Measurements from ENCODE around the gene SLC6A19. TPM values are rescaled to one million over a fixed set of nuclear protein-coding genes. Genes with fewer than 3 reads are reported as not detected.

The SLC6A19 gene
- total RNA-seq, 1 experiment from 2014 or later, result 0.29 TPM

DNA sequence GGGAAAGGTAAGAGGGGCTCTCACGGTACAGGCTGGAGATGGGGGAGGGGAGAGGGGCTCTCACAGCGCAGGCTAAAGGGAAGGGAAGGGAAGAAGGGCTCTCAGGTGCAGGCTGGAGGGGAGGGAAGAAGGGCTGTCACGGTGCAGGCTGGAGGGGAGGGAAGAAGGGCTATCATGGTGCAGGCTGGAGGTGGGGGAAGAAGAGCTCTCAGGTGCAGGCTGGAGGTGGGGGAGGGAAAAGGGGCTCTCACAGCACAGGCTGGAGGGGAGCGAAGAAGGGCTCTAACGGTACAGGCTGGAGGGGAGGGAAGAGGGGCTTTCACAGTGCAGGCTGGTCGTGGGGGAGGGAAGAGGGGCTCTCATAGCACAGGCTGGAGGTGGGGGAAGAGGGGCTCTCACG is 28.4 kb downstream of the SLC6A19 start:
- POLR2A ChIA-PET, result no interaction called here
- Mint-ChIP-seq H3K27ac (ENCODE audit: unreplicated experiment) (no peak overlapping the region), H3K36me3 (ENCODE audit: insufficient read depth, unreplicated experiment) (peaks cover 4% of the 10 kb centered on the region), H3K9me3 (ENCODE audit: unreplicated experiment) (no peaks in the 10 kb centered on the region), H3K4me3 (ENCODE audit: unreplicated experiment) (no peak overlapping the region), H3K27me3 (ENCODE audit: insufficient read depth, unreplicated experiment) (peaks cover 7% of the 10 kb centered on the region), H3K4me1 (ENCODE audit: low read depth, unreplicated experiment) (no peaks in the 10 kb centered on the region)
- Histone ChIP-seq H3K4me1 (no peaks in the 10 kb centered on the region), H3K9me3 (no peaks in the 10 kb centered on the region), H3K4me3 (ENCODE audit: low read depth, low read length) (no peak overlapping the region), H3K27me3 (replicated peaks; ENCODE audit: control insufficient read depth, insufficient read depth, low read length) (no peaks in the 10 kb centered on the region; the same call in 1 of the 2 replicates), H3K36me3 (ENCODE audit: control insufficient read depth, insufficient read depth, low read length) (no peaks in the 10 kb centered on the region)
- TF ChIP-seq CTCF (IDR thresholded peaks at IDR 0.05; ENCODE audit: insufficient read depth in 1 of 2, low read depth in 1 of 2, low read length in 1 of 2, severe bottlenecking in 1 of 2, unreplicated experiment in 1 of 2), result no peak
- DNase-seq, result no peak
- BruUV-seq (replicated peaks), result no TSS peak
- CTCF ChIA-PET, result no interaction called here
- intact Hi-C loops (cut with micrococcal nuclease; ENCODE audit: unreplicated experiment), result no loop called here

DNA sequence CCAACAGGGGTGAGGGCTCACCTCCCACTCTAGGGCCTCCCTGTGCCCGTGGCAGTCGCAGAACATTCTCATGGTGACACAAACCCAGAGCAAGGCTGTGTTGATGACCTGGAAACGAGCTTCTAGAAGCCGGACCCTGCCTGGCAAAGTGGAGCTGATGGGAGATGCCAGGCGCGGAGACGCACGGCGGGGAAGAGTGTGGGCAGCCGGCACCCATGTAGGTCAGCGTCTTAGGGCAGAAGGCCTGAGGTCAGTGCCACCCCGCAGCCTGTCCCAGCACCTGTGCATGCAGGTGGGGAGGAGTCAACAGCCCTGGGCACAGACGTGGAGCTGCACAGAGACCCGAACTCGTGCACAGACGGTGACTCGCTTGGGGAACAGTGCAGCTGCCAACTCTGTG is 29.2 kb downstream of the SLC6A19 start:
- POLR2A ChIA-PET, result no interaction called here
- BruUV-seq (replicated peaks), result no TSS peak
- H3K36me3 Mint-ChIP-seq (ENCODE audit: insufficient read depth, unreplicated experiment), result peaks cover 4% of the 10 kb centered on the region

DNA sequence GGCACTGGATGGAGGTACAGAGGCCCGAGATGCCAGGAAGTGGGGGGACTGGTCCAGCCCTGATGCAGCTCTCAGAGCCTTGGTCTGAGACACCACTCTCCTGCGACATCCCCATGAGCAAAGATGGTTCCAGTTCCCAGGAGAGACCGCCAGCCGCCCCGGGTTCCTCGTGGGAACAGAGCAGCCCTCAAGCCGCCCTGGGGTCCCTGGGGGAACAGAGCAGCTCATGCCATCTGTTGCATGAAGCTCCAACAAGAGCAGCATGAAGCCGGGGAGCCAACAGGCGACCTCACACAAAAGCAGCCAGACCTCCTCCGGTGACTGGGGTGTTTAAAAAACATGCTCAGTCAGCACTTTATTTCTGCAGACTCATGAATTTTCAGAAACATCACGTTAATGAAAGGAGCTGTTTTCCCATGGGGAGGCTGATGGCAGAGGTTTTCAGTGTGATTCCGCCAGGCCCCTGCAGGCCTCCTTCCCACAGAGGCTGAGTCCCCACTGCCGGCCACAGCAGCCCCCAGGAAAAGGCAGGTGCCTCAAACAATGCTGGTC is 30.0 kb downstream of the SLC6A19 start:
- no TSS peak for BruUV-seq (replicated peaks)

More for the DNA sequence above, 29.2 kb downstream of the SLC6A19 start:
- no peak for DNase-seq
- Histone ChIP-seq H3K4me3 (ENCODE audit: low read depth, low read length) (no peak overlapping the region), H3K4me1 (no peaks in the 10 kb centered on the region), H3K36me3 (ENCODE audit: control insufficient read depth, insufficient read depth, low read length) (no peaks in the 10 kb centered on the region), H3K9me3 (0 out of 2 replicates have a peak, but pooled peaks cover under 1% of the 10 kb centered on the region), H3K27me3 (replicated peaks; ENCODE audit: control insufficient read depth, insufficient read depth, low read length) (no peaks in the 10 kb centered on the region; the same call in 1 of the 2 replicates)
- Mint-ChIP-seq H3K27ac (ENCODE audit: unreplicated experiment) (no peak overlapping the region), H3K4me1 (ENCODE audit: low read depth, unreplicated experiment) (no peaks in the 10 kb centered on the region), H3K4me3 (ENCODE audit: unreplicated experiment) (no peak overlapping the region), H3K9me3 (ENCODE audit: unreplicated experiment) (peaks cover under 1% of the 10 kb centered on the region), H3K27me3 (ENCODE audit: insufficient read depth, unreplicated experiment) (peaks cover 7% of the 10 kb centered on the region)
- intact Hi-C loops (cut with micrococcal nuclease; ENCODE audit: unreplicated experiment), result no loop called here
- CTCF ChIA-PET, result interaction anchor here (0.9 kb wide), 1 partner anchor 22 kb away, joined by 3 read pairs; no protein-coding TSS in a partner anchor
- TF ChIP-seq CTCF (IDR thresholded peaks at IDR 0.05; ENCODE audit: insufficient read depth in 1 of 2, low read depth in 1 of 2, low read length in 1 of 2, severe bottlenecking in 1 of 2, unreplicated experiment in 1 of 2), result no peak

More for the DNA sequence above, 30.0 kb downstream of the SLC6A19 start:
- Histone ChIP-seq H3K4me1 (no peaks in the 10 kb centered on the region), H3K27me3 (replicated peaks; ENCODE audit: control insufficient read depth, insufficient read depth, low read length) (no peaks in the 10 kb centered on the region; the same call in 1 of the 2 replicates), H3K9me3 (0 out of 2 replicates have a peak, but pooled peaks cover 9% of the 10 kb centered on the region), H3K36me3 (ENCODE audit: control insufficient read depth, insufficient read depth, low read length) (no peaks in the 10 kb centered on the region), H3K4me3 (ENCODE audit: low read depth, low read length) (no peak overlapping the region)
- DNase-seq, result no peak
- TF ChIP-seq CTCF (IDR thresholded peaks at IDR 0.05; ENCODE audit: insufficient read depth in 1 of 2, low read depth in 1 of 2, low read length in 1 of 2, severe bottlenecking in 1 of 2, unreplicated experiment in 1 of 2), result no peak
- peaks cover 9% of the 10 kb centered on the region for H3K9me3 Mint-ChIP-seq (ENCODE audit: unreplicated experiment)
- no peak overlapping the region for H3K4me3 Mint-ChIP-seq (ENCODE audit: unreplicated experiment)
- H3K36me3 Mint-ChIP-seq (ENCODE audit: insufficient read depth, unreplicated experiment), result no peaks in the 10 kb centered on the region
- no peak overlapping the region for H3K27ac Mint-ChIP-seq (ENCODE audit: unreplicated experiment)
- no peaks in the 10 kb centered on the region for H3K4me1 Mint-ChIP-seq (ENCODE audit: low read depth, unreplicated experiment)
- intact Hi-C loops (cut with micrococcal nuclease; ENCODE audit: unreplicated experiment), result no loop called here
- peaks cover 4% of the 10 kb centered on the region for H3K27me3 Mint-ChIP-seq (ENCODE audit: insufficient read depth, unreplicated experiment)
- ChIA-PET POLR2A (no interaction called here), CTCF (interaction anchor here (0.7 to 0.9 kb wide), 2 partner anchors 23 to 70 kb away, joined by 3 read pairs; no protein-coding TSS in a partner anchor)

All from Caco-2 (cell line).